ENCODE measurements around the gene DPF1.

The DPF1 gene

DNA sequence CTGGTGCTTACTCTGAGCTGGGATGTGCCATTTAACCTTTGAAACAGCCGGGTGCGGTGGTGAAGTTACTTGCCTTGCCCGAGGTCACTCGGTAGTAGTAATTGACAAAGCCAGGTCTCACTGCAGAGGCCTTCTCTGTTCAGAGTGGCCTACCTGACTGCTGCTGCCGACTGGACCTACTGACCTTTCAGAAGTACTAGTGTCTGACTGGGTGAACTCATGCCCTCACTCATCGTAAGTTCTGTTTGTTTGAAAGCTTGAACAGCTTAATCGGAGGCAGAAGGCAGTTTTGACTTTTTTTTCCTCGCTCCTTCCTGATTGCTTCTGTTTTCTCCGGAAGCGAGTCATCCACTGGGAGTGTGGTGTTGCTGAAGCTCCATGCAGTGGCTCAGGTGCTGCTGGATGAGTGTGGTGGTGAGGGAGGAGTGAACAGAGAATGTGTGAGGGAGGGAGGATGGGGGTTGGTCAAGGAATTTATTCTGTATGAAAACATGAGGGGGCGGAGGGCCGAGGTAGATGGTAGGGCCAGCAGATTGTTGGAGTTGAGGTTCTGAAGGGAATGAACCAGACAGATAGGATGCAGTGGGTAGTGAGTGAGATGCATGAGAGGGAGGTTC lies 43.1 kb upstream of the DPF1 start:
- peak overlapping the region; percentile 21 for H3K4me2 ChIP-seq (ENCODE audit: low read length)
- H2BK15ac ChIP-seq (replicated peaks; ENCODE audit: low read depth) = no peak overlapping the region
- peaks cover 11% of the 10 kb centered on the region for H3K79me1 ChIP-seq (ENCODE audit: low read length)
- H3K4me3 ChIP-seq (ENCODE audit: low read length) = no peak overlapping the region
- no peak overlapping the region for H3K23ac ChIP-seq (ENCODE audit: low read length)
- peaks cover 29% of the 10 kb centered on the region for H3K4me1 ChIP-seq (ENCODE audit: control insufficient read depth, low read depth, low read length)
- H3K79me2 ChIP-seq (ENCODE audit: control insufficient read depth, insufficient read depth, low read length) = peaks cover 59% of the 10 kb centered on the region
- no peak overlapping the region for H2BK5ac ChIP-seq (ENCODE audit: low read length)
- no peaks in the 10 kb centered on the region for H3K36me3 ChIP-seq (ENCODE audit: control insufficient read depth, insufficient read depth, low read length)
- H3K27ac ChIP-seq (ENCODE audit: low read depth, low read length) = peak overlapping the region; percentile 4
- H2BK120ac ChIP-seq (ENCODE audit: low read depth, low read length) = no peak overlapping the region
- no peak overlapping the region for H4K8ac ChIP-seq (ENCODE audit: low read depth, low read length)
- H3K27me3 ChIP-seq (ENCODE audit: insufficient read depth, low read length, poor library complexity) = no peaks in the 10 kb centered on the region
- no CpG with 5 or more reads among the region's 12 CpGs for WGBS (ENCODE audit: extremely low coverage, insufficient coverage, low lambda C conversion rate)
- no peak overlapping the region for H3K18ac ChIP-seq (ENCODE audit: low read length)
- peak; percentile 62 for DNase-seq
- H3K4ac ChIP-seq (ENCODE audit: low read depth, low read length) = no peak overlapping the region
- H3K56ac ChIP-seq (ENCODE audit: low read length) = peak overlapping the region; percentile 49
- no peak overlapping the region for H2AK5ac ChIP-seq (ENCODE audit: low read length)
- peak overlapping the region; percentile 43 for H3K9ac ChIP-seq (ENCODE audit: low read length)
- H4K5ac ChIP-seq (ENCODE audit: low read length) = no peak overlapping the region

GRCh38 chr19:38265921-38266429 lies 42.0 kb upstream of the DPF1 start:
- no CpG with 5 or more reads among the region's 12 CpGs for WGBS (ENCODE audit: extremely low coverage, insufficient coverage, low lambda C conversion rate)
- Histone ChIP-seq H3K56ac (ENCODE audit: low read length) (peak overlapping the region; percentile 96), H2BK120ac (ENCODE audit: low read depth, low read length) (no peak overlapping the region), H2BK5ac (ENCODE audit: low read length) (no peak overlapping the region), H3K79me1 (ENCODE audit: low read length) (peaks cover 11% of the 10 kb centered on the region), H3K4me1 (ENCODE audit: control insufficient read depth, low read depth, low read length) (peaks cover 29% of the 10 kb centered on the region), H3K4me2 (ENCODE audit: low read length) (peak overlapping the region; percentile 83), H3K27ac (ENCODE audit: low read depth, low read length) (no peak overlapping the region), H3K79me2 (ENCODE audit: control insufficient read depth, insufficient read depth, low read length) (peaks cover 53% of the 10 kb centered on the region), H3K4me3 (ENCODE audit: low read length) (no peak overlapping the region), H3K36me3 (ENCODE audit: control insufficient read depth, insufficient read depth, low read length) (no peaks in the 10 kb centered on the region), H3K18ac (ENCODE audit: low read length) (no peak overlapping the region), H3K27me3 (ENCODE audit: insufficient read depth, low read length, poor library complexity) (no peaks in the 10 kb centered on the region), H3K9ac (ENCODE audit: low read length) (peak overlapping the region; percentile 93), H4K8ac (ENCODE audit: low read depth, low read length) (no peak overlapping the region), H3K23ac (ENCODE audit: low read length) (no peak overlapping the region), H2BK15ac (replicated peaks; ENCODE audit: low read depth) (no peak overlapping the region), H4K5ac (ENCODE audit: low read length) (no peak overlapping the region), H2AK5ac (ENCODE audit: low read length) (no peak overlapping the region), H3K4ac (ENCODE audit: low read depth, low read length) (no peak overlapping the region)
- DNase-seq = no peak

DNA sequence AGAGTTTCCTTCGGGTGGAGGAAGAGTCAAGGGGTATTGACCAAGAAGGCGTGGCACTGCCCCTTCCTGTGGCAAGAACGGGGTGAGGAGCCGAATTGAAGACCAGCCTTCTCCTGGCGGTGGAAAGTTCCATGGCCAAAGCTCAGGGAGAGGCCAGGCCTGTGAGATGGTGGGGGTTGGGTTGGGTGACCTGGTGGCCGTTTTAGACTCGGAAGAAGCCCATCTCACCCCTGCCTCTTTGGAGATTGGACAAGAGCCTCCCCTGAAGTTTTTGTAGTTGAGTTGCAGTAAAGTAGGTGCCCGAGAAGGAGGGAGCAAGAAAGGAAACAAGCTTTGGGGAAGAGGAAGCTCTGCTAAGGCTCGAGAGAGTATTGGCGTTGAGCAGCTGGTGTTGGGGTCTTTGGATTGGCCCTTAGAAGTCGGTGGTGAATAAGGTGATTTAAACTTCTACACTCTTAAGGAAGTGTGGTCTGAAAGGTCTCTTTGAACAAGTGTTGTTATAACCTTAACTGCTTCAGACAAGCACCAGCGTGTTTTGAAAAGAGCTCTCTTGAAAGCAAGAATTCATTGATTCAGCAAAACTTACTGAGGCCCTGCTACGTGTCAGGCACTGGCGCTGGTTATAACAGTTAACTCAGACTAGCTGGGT lies 41.3 kb upstream of the DPF1 start:
- peak overlapping the region; percentile 79 for H2AK5ac ChIP-seq (ENCODE audit: low read length)
- peak; percentile 72 for DNase-seq
- H2BK5ac ChIP-seq (ENCODE audit: low read length) = peak overlapping the region; percentile 67
- H3K27ac ChIP-seq (ENCODE audit: low read depth, low read length) = peak overlapping the region; percentile 84
- peak overlapping the region; percentile 94 for H3K23ac ChIP-seq (ENCODE audit: low read length)
- H3K4me3 ChIP-seq (ENCODE audit: low read length) = peak overlapping the region; percentile 78
- H3K36me3 ChIP-seq (ENCODE audit: control insufficient read depth, insufficient read depth, low read length) = no peaks in the 10 kb centered on the region
- peak overlapping the region; percentile 83 for H3K18ac ChIP-seq (ENCODE audit: low read length)
- peak overlapping the region; percentile 83 for H3K4me2 ChIP-seq (ENCODE audit: low read length)
- peak overlapping the region; percentile 57 for H3K4ac ChIP-seq (ENCODE audit: low read depth, low read length)
- peak overlapping the region; percentile 93 for H3K9ac ChIP-seq (ENCODE audit: low read length)
- WGBS (ENCODE audit: extremely low coverage, insufficient coverage, low lambda C conversion rate) = no CpG with 5 or more reads among the region's 14 CpGs
- H3K27me3 ChIP-seq (ENCODE audit: insufficient read depth, low read length, poor library complexity) = no peaks in the 10 kb centered on the region
- peaks cover 11% of the 10 kb centered on the region for H3K79me1 ChIP-seq (ENCODE audit: low read length)
- peak overlapping the region; percentile 96 for H3K56ac ChIP-seq (ENCODE audit: low read length)
- peaks cover 23% of the 10 kb centered on the region for H3K4me1 ChIP-seq (ENCODE audit: control insufficient read depth, low read depth, low read length)
- H4K5ac ChIP-seq (ENCODE audit: low read length) = no peak overlapping the region
- H4K8ac ChIP-seq (ENCODE audit: low read depth, low read length) = no peak overlapping the region
- H2BK15ac ChIP-seq (replicated peaks; ENCODE audit: low read depth) = no peak overlapping the region
- no peak overlapping the region for H2BK120ac ChIP-seq (ENCODE audit: low read depth, low read length)
- peaks cover 46% of the 10 kb centered on the region for H3K79me2 ChIP-seq (ENCODE audit: control insufficient read depth, insufficient read depth, low read length)

DNA sequence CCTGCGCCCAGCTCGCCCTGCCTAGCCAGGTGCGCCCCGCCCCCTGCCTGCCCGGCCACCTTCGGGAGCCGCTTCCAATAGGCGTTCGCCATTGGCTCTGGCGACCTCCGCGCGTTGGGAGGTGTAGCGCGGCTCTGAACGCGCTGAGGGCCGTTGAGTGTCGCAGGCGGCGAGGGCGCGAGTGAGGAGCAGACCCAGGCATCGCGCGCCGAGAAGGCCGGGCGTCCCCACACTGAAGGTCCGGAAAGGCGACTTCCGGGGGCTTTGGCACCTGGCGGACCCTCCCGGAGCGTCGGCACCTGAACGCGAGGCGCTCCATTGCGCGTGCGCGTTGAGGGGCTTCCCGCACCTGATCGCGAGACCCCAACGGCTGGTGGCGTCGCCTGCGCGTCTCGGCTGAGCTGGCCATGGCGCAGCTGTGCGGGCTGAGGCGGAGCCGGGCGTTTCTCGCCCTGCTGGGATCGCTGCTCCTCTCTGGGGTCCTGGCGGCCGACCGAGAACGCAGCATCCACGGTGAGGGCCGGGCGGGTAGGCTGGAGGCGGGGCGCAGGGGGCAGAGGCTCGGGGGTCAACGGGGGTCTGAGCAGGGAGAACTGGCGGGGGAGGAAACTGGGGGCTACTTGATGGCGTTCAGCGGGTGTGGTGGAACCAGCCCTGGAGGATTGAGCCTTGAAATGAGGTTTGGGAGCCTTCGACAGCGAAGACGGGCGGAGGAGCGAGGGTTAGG lies 40.6 kb upstream of the DPF1 start, which contains the start of gene SPINT2:
SPINT2 (plus strand) TSS at position 88 of the 727 bp plus-strand sequence; CDS start at position 408, 320 bp downstream.
- peak within 1 kb of the TSS; percentile 78 for H3K4me3 ChIP-seq (ENCODE audit: low read length)
- peak within 1 kb of the TSS; percentile 83 for H3K4me2 ChIP-seq (ENCODE audit: low read length)
- WGBS (ENCODE audit: extremely low coverage, insufficient coverage, low lambda C conversion rate) = no CpG with 5 or more reads among the region's 78 CpGs
- peak within 1 kb of the TSS; percentile 96 for H3K56ac ChIP-seq (ENCODE audit: low read length)
- no peak within 1 kb of the TSS for H4K8ac ChIP-seq (ENCODE audit: low read depth, low read length)
- H3K23ac ChIP-seq (ENCODE audit: low read length) = peak within 1 kb of the TSS; percentile 94
- H2AK5ac ChIP-seq (ENCODE audit: low read length) = peak within 1 kb of the TSS; percentile 79
- H3K4ac ChIP-seq (ENCODE audit: low read depth, low read length) = peak within 1 kb of the TSS; percentile 57
- peak within 1 kb of the TSS; percentile 67 for H2BK5ac ChIP-seq (ENCODE audit: low read length)
- H3K79me1 ChIP-seq (ENCODE audit: low read length) = peaks cover 11% of the 10 kb centered on the region
- H2BK120ac ChIP-seq (ENCODE audit: low read depth, low read length) = no peak within 1 kb of the TSS
- no peak within 1 kb of the TSS for H2BK15ac ChIP-seq (replicated peaks; ENCODE audit: low read depth)
- H3K79me2 ChIP-seq (ENCODE audit: control insufficient read depth, insufficient read depth, low read length) = peaks cover 44% of the 10 kb centered on the region
- peak within 1 kb of the TSS; percentile 83 for H3K18ac ChIP-seq (ENCODE audit: low read length)
- no peaks in the 10 kb centered on the region for H3K27me3 ChIP-seq (ENCODE audit: insufficient read depth, low read length, poor library complexity)
- H3K36me3 ChIP-seq (ENCODE audit: control insufficient read depth, insufficient read depth, low read length) = no peaks in the 10 kb centered on the region
- peak; percentile 91 for DNase-seq
- peaks cover 21% of the 10 kb centered on the region for H3K4me1 ChIP-seq (ENCODE audit: control insufficient read depth, low read depth, low read length)
- peak within 1 kb of the TSS; percentile 93 for H3K9ac ChIP-seq (ENCODE audit: low read length)
- H3K27ac ChIP-seq (ENCODE audit: low read depth, low read length) = peak within 1 kb of the TSS; percentile 84
- H4K5ac ChIP-seq (ENCODE audit: low read length) = no peak within 1 kb of the TSS

- Histone ChIP-seq H2BK120ac (ENCODE audit: low read depth, low read length) (no peak overlapping the region), H4K8ac (ENCODE audit: low read depth, low read length) (no peak overlapping the region), H3K79me2 (ENCODE audit: control insufficient read depth, insufficient read depth, low read length) (peaks cover 40% of the 10 kb centered on the region), H3K4me1 (ENCODE audit: control insufficient read depth, low read depth, low read length) (peaks cover 21% of the 10 kb centered on the region), H2AK5ac (ENCODE audit: low read length) (no peak overlapping the region), H3K4me2 (ENCODE audit: low read length) (peak overlapping the region; percentile 26), H3K56ac (ENCODE audit: low read length) (peak overlapping the region; percentile 31), H3K27me3 (ENCODE audit: insufficient read depth, low read length, poor library complexity) (no peaks in the 10 kb centered on the region), H3K79me1 (ENCODE audit: low read length) (peaks cover 11% of the 10 kb centered on the region), H3K36me3 (ENCODE audit: control insufficient read depth, insufficient read depth, low read length) (no peaks in the 10 kb centered on the region), H3K4me3 (ENCODE audit: low read length) (no peak overlapping the region), H4K5ac (ENCODE audit: low read length) (no peak overlapping the region), H3K18ac (ENCODE audit: low read length) (no peak overlapping the region), H3K4ac (ENCODE audit: low read depth, low read length) (no peak overlapping the region), H2BK15ac (replicated peaks; ENCODE audit: low read depth) (no peak overlapping the region), H2BK5ac (ENCODE audit: low read length) (no peak overlapping the region), H3K9ac (ENCODE audit: low read length) (peak overlapping the region; percentile 23), H3K27ac (ENCODE audit: low read depth, low read length) (peak overlapping the region; percentile 81), H3K23ac (ENCODE audit: low read length) (no peak overlapping the region)
- peak; percentile 96 for DNase-seq
- no CpG with 5 or more reads among the region's 34 CpGs for WGBS (ENCODE audit: extremely low coverage, insufficient coverage, low lambda C conversion rate)
These were observed 39.9 kb upstream of the DPF1 start for GRCh38 chr19:38263689-38264485.

Measured in mesendoderm (in vitro differentiated cells).